Right lobe of liver (tissue), 4 donors: ENCODE data around the gene ATP13A3.

Experiments used
- CTCF ChIP-seq, 4 donors: fragments of 200-600 bp in 3 of 4; fragments of 450-650 bp in 1 of 4; IDR thresholded peaks; one replicate each; pipeline versions ENCODE4 v1.5.1 to v1.8.0; 2016 to 2022; ENCODE audit warnings: antibody characterized with exemption in 4 of 4, mild to moderate bottlenecking in 2 of 4
- POLR2A ChIP-seq: fragments of 450-650 bp; IDR thresholded peaks from one replicate; pipeline ENCODE4 v1.6.1; 2017; ENCODE audit warnings: antibody characterized with exemption, mild to moderate bottlenecking
- donor health status: DM: no; HTN: no; CAD: no.
- donor health status: DM: no; HTN: no; CAD: no.
- donor health status: DM: no; HTN: yes; CAD: no.

DNA sequence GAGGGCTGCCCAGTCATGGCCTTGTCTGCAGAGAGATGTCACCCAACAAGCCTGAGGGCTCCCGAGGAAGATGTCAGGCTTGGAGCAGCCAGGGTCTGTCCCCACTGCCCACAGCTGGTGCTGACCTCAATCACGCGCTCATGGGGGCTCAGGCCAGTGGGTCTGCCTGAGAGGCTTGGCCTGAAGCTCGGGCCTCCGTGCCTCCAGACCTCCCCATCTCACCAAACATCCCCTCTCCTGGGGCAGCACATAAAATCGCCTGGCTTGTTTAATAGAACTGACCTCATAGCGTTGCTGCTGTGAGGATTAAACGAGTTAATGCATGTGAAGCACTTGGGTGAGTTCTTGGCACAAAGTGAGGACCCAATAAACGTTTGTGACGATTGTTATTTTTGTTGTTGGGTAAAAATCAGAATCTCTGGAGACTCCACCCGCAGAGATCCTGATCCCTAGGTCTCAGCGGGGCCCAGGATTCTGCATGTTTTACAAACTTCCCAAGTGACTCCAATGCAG lies 120.8 kb downstream of the ATP13A3 start:
- TF ChIP-seq CTCF (IDR thresholded peaks at IDR 0.05) (no peak), POLR2A (no peak)
